Liver (tissue), 9 donors: Measurements from ENCODE around the gene B3GALNT1. TPM values are rescaled to one million over a fixed set of nuclear protein-coding genes. Genes with fewer than 3 reads are reported as not detected.

Experiments used
- DNase-seq: peaks from one replicate; pipeline ENCODE4 v3.0.0-alpha.2; 2017; ENCODE audit warnings: low spot score
- H3K27ac ChIP-seq, 2 donors: one replicate each; pipeline ENCODE4 v1.7.0; 2013; ENCODE audit warnings: inconsistent platforms in 2 of 2, low read length in 2 of 2, control low read depth in 1 of 2, low read depth in 1 of 2, mild to moderate bottlenecking in 1 of 2
- H3K27me3 ChIP-seq, 4 donors: one replicate each; pipeline versions ENCODE4 v1.6.1 to v1.7.0; 2013; ENCODE audit warnings: low read length in 3 of 4, inconsistent platforms in 1 of 4, mild to moderate bottlenecking in 1 of 4, moderate library complexity in 1 of 4; ENCODE audit not compliant: control insufficient read depth in 4 of 4, insufficient read depth in 4 of 4
- H3K36me3 ChIP-seq, 4 donors: one replicate each; pipeline versions ENCODE4 v1.6.1 to v1.7.0; 2013; ENCODE audit warnings: low read length in 3 of 4, mild to moderate bottlenecking in 3 of 4, low read depth in 1 of 4, moderate library complexity in 1 of 4; ENCODE audit not compliant: control insufficient read depth in 4 of 4, insufficient read depth in 3 of 4
- H3K4me1 ChIP-seq, 4 donors: one replicate each; pipeline versions ENCODE4 v1.6.1 to v1.7.0; 2013; ENCODE audit warnings: low read length in 3 of 4, mild to moderate bottlenecking in 3 of 4, moderate library complexity in 1 of 4; ENCODE audit not compliant: control insufficient read depth in 4 of 4, insufficient read depth in 4 of 4
- H3K4me3 ChIP-seq, 3 donors: one replicate each; pipeline versions ENCODE4 v1.6.1 to v1.7.0; 2013; ENCODE audit warnings: low read length in 3 of 3, control low read depth in 1 of 3, low read depth in 1 of 3, mild to moderate bottlenecking in 1 of 3
- H3K9ac ChIP-seq, 2 donors: one replicate each; pipeline ENCODE4 v1.7.0; 2013; ENCODE audit warnings: low read length in 2 of 2, mild to moderate bottlenecking in 2 of 2, moderate library complexity in 2 of 2, control low read depth in 1 of 2, low read depth in 1 of 2
- H3K9me3 ChIP-seq, 4 donors: one replicate each; pipeline versions ENCODE4 v1.6.1 to v1.7.0; 2013; ENCODE audit warnings: low read length in 3 of 4; ENCODE audit not compliant: control insufficient read depth in 4 of 4
- ATF3 ChIP-seq: IDR thresholded peaks from 2 replicates; pipeline ENCODE4 v1.6.1; 2016; ENCODE audit warnings: antibody characterized with exemption
- CTCF ChIP-seq: fragments of 150-350 bp; IDR thresholded peaks from 2 replicates; pipeline ENCODE4 v1.5.1; 2017; ENCODE audit warnings: improper control_type of control experiment, low read depth, low read length; ENCODE audit not compliant: missing input control
- EGR1 ChIP-seq, 2 donors: IDR thresholded peaks; 2 replicates each; pipeline ENCODE4 v1.6.1; 2016 to 2018; ENCODE audit warnings: antibody characterized with exemption in 2 of 2, low read depth in 2 of 2
- FOXA1 ChIP-seq: IDR thresholded peaks from 2 replicates; pipeline ENCODE4 v1.6.1; 2016; ENCODE audit warnings: antibody characterized with exemption
- FOXA2 ChIP-seq: IDR thresholded peaks from 2 replicates; pipeline ENCODE4 v1.6.1; 2016; ENCODE audit warnings: antibody characterized with exemption
- GABPA ChIP-seq, 2 donors: IDR thresholded peaks in 1 of 2; conservative IDR thresholded peaks in 1 of 2; 2 replicates each; pipeline ENCODE4 v1.6.1; 2016; ENCODE audit warnings: antibody characterized with exemption in 2 of 2, mild to moderate bottlenecking in 1 of 2, moderate library complexity in 1 of 2
- HNF4A ChIP-seq, 2 donors: conservative IDR thresholded peaks; 2 replicates each; pipeline ENCODE4 v1.6.1; 2016; ENCODE audit warnings: antibody characterized with exemption in 2 of 2, mild to moderate bottlenecking in 2 of 2
- HNF4G ChIP-seq: IDR thresholded peaks from 2 replicates; pipeline ENCODE4 v1.6.1; 2016; ENCODE audit warnings: antibody characterized with exemption
- JUND ChIP-seq, 2 donors: IDR thresholded peaks; 2 replicates each; pipeline ENCODE4 v1.6.1; 2016; ENCODE audit warnings: antibody characterized with exemption in 2 of 2
- MAX ChIP-seq: IDR thresholded peaks from 2 replicates; pipeline ENCODE4 v1.6.1; 2016; ENCODE audit warnings: antibody characterized with exemption
- NR2F2 ChIP-seq: IDR thresholded peaks from 2 replicates; pipeline ENCODE4 v1.6.1; 2016; ENCODE audit warnings: antibody characterized with exemption
- RAD21 ChIP-seq, 2 donors: IDR thresholded peaks; 2 replicates each; pipeline ENCODE4 v1.6.1; 2016; ENCODE audit warnings: antibody characterized with exemption in 2 of 2, mild to moderate bottlenecking in 2 of 2
- REST ChIP-seq: IDR thresholded peaks from 2 replicates; pipeline ENCODE4 v1.6.1; 2016; ENCODE audit warnings: antibody characterized with exemption, mild to moderate bottlenecking
- RXRA ChIP-seq, 2 donors: IDR thresholded peaks; 2 replicates each; pipeline ENCODE4 v1.6.1; 2017 to 2018; ENCODE audit warnings: antibody characterized with exemption in 2 of 2, mild to moderate bottlenecking in 1 of 2
- SP1 ChIP-seq: IDR thresholded peaks from 2 replicates; pipeline ENCODE4 v1.6.1; 2018; ENCODE audit warnings: antibody characterized with exemption, mild to moderate bottlenecking
- TAF1 ChIP-seq: conservative IDR thresholded peaks from 2 replicates; pipeline ENCODE4 v1.6.1; 2016; ENCODE audit warnings: antibody characterized with exemption, mild to moderate bottlenecking
- YY1 ChIP-seq: IDR thresholded peaks from 2 replicates; pipeline ENCODE4 v1.6.1; 2016; ENCODE audit warnings: antibody characterized with exemption, mild to moderate bottlenecking
- ZBTB33 ChIP-seq: IDR thresholded peaks from 2 replicates; pipeline ENCODE4 v1.6.1; 2016; ENCODE audit warnings: antibody characterized with exemption
- WGBS: extraction: QIAGEN DNeasy Blood & Tissue Kit; methylation state at CpG from one replicate; pipeline ENCODE4 v1.1.7; 2013; 5-methylcytosine and 5-hydroxymethylcytosine counted together
- polyA plus RNA-seq, 2 donors: library from polyadenylated mRNA; stranded (reverse) in 1 of 2; unstranded in 1 of 2; fragments of 200-250 nt in 1 of 2; fragments of >200 nt in 1 of 2; fragmentation: Nextera tagmentation in 1 of 2; extraction: Ambion mirVana in 1 of 2; gene quantifications; one replicate each; pipeline versions ENCODE4 v1.2.1 to v1.2.3, GENCODE V29; 2013 to 2015
- total RNA-seq, 2 donors: library from RNA; depleted of rRNA; stranded (reverse); fragments of >200 nt; gene quantifications; one replicate each; pipeline ENCODE4 v1.2.3, GENCODE V29; 2014
- donor health status: healthy.
- donor health status: healthy.
- donor health status: healthy.
- donor health status: healthy.
- donor health status: healthy.

B3GALNT1 gene
- total and polyA plus RNA-seq, 4 donors: 0.56 to 23.7 (median 1.00) TPM

- TF ChIP-seq CTCF (no peak), TAF1 (no peak), ZBTB33 (no peak), RAD21 (IDR thresholded peaks at IDR 0.05) (no peak), HNF4A (conservative IDR thresholded peaks at IDR 0.05) (no peak)
These were observed 61.7 kb downstream of the B3GALNT1 start (continued) for GRCh38 chr3:161043336-161044035.

GRCh38 chr3:161042023-161042501 lies 63.1 kb downstream of the B3GALNT1 start:
- Histone ChIP-seq H3K27ac (no peak overlapping the region), H3K4me3 (no peak overlapping the region), H3K9me3 (no peaks in the 10 kb centered on the region), H3K9ac (no peak overlapping the region), H3K36me3 (no peaks in the 10 kb centered on the region), H3K4me1 (peaks cover 5 to 11% (median 8%) of the 10 kb centered on the region in 4 donors), H3K27me3 (no peaks in the 10 kb centered on the region)
- TF ChIP-seq SP1 (peak; percentile 69), EGR1 (IDR thresholded peaks at IDR 0.05; ENCODE audit: low read depth in 2 of 2) (no peak), ATF3 (no peak), NR2F2 (peak; percentile 85), YY1 (peak; percentile 84), RAD21 (IDR thresholded peaks at IDR 0.05) (peak; percentile 50 to 53), ZBTB33 (peak; percentile 32), GABPA (IDR thresholded peaks at IDR 0.05 in 1 of 2, conservative IDR thresholded peaks at IDR 0.05 in 1 of 2) (no peak), HNF4A (conservative IDR thresholded peaks at IDR 0.05) (peak; percentile 59 to 65), CTCF (no peak), FOXA2 (peak; percentile 94), JUND (IDR thresholded peaks at IDR 0.05) (peak; percentile 25 to 26), HNF4G (no peak), RXRA (IDR thresholded peaks at IDR 0.05) (peak; percentile 66 to 71), MAX (peak; percentile 60), FOXA1 (peak; percentile 89), TAF1 (no peak), REST (no peak)
- 62% methylated on average over 2 of the region's 2 CpGs for WGBS
- DNase-seq: no peak
